IMR-90 (cell line): ENCODE data around the gene MOSPD3. TPM values are rescaled to one million over a fixed set of nuclear protein-coding genes. Genes with fewer than 3 reads are reported as not detected.

Experiments
- ATAC-seq: fragments of 200-7000 bp; cut with Tn5 transposase; 2 replicates; pipeline ENCODE4 v1.9.1; 2020; ENCODE audit warnings: low read depth, mild to moderate bottlenecking, moderate library complexity
- BruUV-seq: library from RNA; stranded (reverse); fragments of 400-500 nt; replicated peaks from 2 replicates; lab custom pipeline; 2021; lab: Mats Ljungman, UMichigan
- CTCF ChIA-PET: fragments of 300-600 bp; formaldehyde crosslinking; extraction: SDS; loops from one replicate; lab custom pipeline; 2021; ENCODE audit warnings: antibody characterized with exemption; lab: Yijun Ruan, JAX
- POLR2A ChIA-PET: fragments of 300-600 bp; sonication (Branson Sonifier 250); formaldehyde crosslinking; loops from one replicate; lab custom pipeline; 2022; ENCODE audit warnings: antibody characterized with exemption; ENCODE audit not compliant: unreplicated experiment; lab: Charles Lee
- DNase-seq: peaks from one replicate; pipeline ENCODE4 v3.0.0; 2013
- H2AFZ ChIP-seq: replicated peaks from 2 replicates; pipeline ENCODE3; 2013; ENCODE audit warnings: low read length, mild to moderate bottlenecking; ENCODE audit not compliant: poor library complexity
- H2AK5ac ChIP-seq: 2 replicates; pipeline ENCODE4 v1.6.1; 2013; ENCODE audit warnings: low read depth, low read length, inconsistent platforms
- H2AK9ac ChIP-seq: replicated peaks from 2 replicates; pipeline ENCODE3; 2013; ENCODE audit warnings: mild to moderate bottlenecking, low read depth, low read length, moderate library complexity; ENCODE audit not compliant: poor library complexity
- H2BK120ac ChIP-seq: 2 replicates; pipeline ENCODE4 v1.6.1; 2013; ENCODE audit warnings: low read depth, low read length, inconsistent platforms
- H2BK15ac ChIP-seq: 3 replicates; pipeline ENCODE4 v1.6.1; 2013; ENCODE audit warnings: low read depth, low read length, inconsistent platforms
- H2BK20ac ChIP-seq: 2 replicates; pipeline ENCODE4 v1.6.1; 2013; ENCODE audit warnings: low read depth, mild to moderate bottlenecking, inconsistent platforms, low read length, moderate library complexity
- H2BK5ac ChIP-seq: 2 replicates; pipeline ENCODE4 v1.6.1; 2013; ENCODE audit warnings: mild to moderate bottlenecking, low read depth, low read length, inconsistent platforms; ENCODE audit not compliant: poor library complexity, severe bottlenecking
- H3K14ac ChIP-seq: replicated peaks from 2 replicates; pipeline ENCODE4 v1.6.1; 2013; ENCODE audit warnings: low read depth, low read length, inconsistent platforms
- H3K18ac ChIP-seq: 2 replicates; pipeline ENCODE4 v1.6.1; 2013; ENCODE audit warnings: low read depth, low read length, control low read depth
- H3K23ac ChIP-seq: 2 replicates; pipeline ENCODE4 v1.6.1; 2013; ENCODE audit warnings: low read depth, low read length, inconsistent platforms
- H3K27ac ChIP-seq: 2 replicates; pipeline ENCODE4 v1.5.1; 2013; ENCODE audit warnings: mild to moderate bottlenecking, control low read depth, low read length; ENCODE audit not compliant: insufficient read depth
- H3K27me3 ChIP-seq: 2 replicates; pipeline ENCODE4 v1.6.1; 2013; ENCODE audit warnings: low read length; ENCODE audit not compliant: control insufficient read depth, insufficient read depth
- H3K36me3 ChIP-seq: 2 replicates; pipeline ENCODE4 v1.6.1; 2013; ENCODE audit warnings: low read length, mixed read lengths; ENCODE audit not compliant: control insufficient read depth, insufficient read depth
- H3K4ac ChIP-seq: 2 replicates; pipeline ENCODE4 v1.6.1; 2013; ENCODE audit warnings: low read depth, low read length, inconsistent platforms
- H3K4me1 ChIP-seq: 2 replicates; pipeline ENCODE4 v1.6.1; 2013; ENCODE audit warnings: low read length, mixed read lengths; ENCODE audit not compliant: control insufficient read depth, insufficient read depth
- H3K4me2 ChIP-seq: 2 replicates; pipeline ENCODE4 v1.6.1; 2013; ENCODE audit warnings: low read depth, mild to moderate bottlenecking, control low read depth, low read length, moderate library complexity
- H3K4me3 ChIP-seq: 2 replicates; pipeline ENCODE4 v1.5.1; 2013; ENCODE audit warnings: low read depth, mild to moderate bottlenecking, control low read depth, low read length, moderate library complexity; ENCODE audit not compliant: insufficient read depth
- H3K56ac ChIP-seq: 2 replicates; pipeline ENCODE4 v1.6.1; 2013; ENCODE audit warnings: low read length, inconsistent platforms; ENCODE audit not compliant: insufficient read depth; ENCODE audit errors: extremely low read depth
- H3K79me1 ChIP-seq, 2 experiments: 2 replicates each; pipeline ENCODE4 v1.6.1; 2013; ENCODE audit warnings: low read length in 2 of 2, inconsistent platforms in 1 of 2, low read depth in 1 of 2
- H3K9ac ChIP-seq: 2 replicates; pipeline ENCODE4 v1.6.1; 2013; ENCODE audit warnings: low read depth, low read length, control low read depth
- H3K9me1 ChIP-seq: 2 replicates; pipeline ENCODE4 v1.6.1; 2013; ENCODE audit warnings: low read length, inconsistent platforms; ENCODE audit not compliant: insufficient read depth
- H3K9me3 ChIP-seq: 2 replicates; pipeline ENCODE4 v1.6.1; 2013; ENCODE audit warnings: low read length; ENCODE audit not compliant: control insufficient read depth, insufficient read depth
- H4K20me1 ChIP-seq: 2 replicates; pipeline ENCODE4 v1.6.1; 2013; ENCODE audit warnings: low read length, inconsistent platforms; ENCODE audit not compliant: insufficient read depth
- H4K5ac ChIP-seq: 2 replicates; pipeline ENCODE4 v1.6.1; 2013; ENCODE audit warnings: mild to moderate bottlenecking, low read depth, low read length, control low read depth
- H4K8ac ChIP-seq, 2 experiments: 2 replicates each; pipeline ENCODE4 v1.6.1; 2013; ENCODE audit warnings: low read depth in 2 of 2, low read length in 2 of 2, control low read depth in 1 of 2, inconsistent platforms in 1 of 2
- H4K91ac ChIP-seq: 2 replicates; pipeline ENCODE4 v1.6.1; 2013; ENCODE audit warnings: low read depth, low read length, inconsistent platforms; ENCODE audit not compliant: insufficient read depth
- MAFK ChIP-seq: IDR thresholded peaks from 2 replicates; pipeline ENCODE4 v1.6.1; 2012; ENCODE audit warnings: low read depth, low read length, improper control_type of control experiment
- RCOR1 ChIP-seq: IDR thresholded peaks from 2 replicates; pipeline ENCODE4 v1.6.1; 2012; ENCODE audit warnings: mild to moderate bottlenecking, low read length, improper control_type of control experiment; ENCODE audit not compliant: insufficient replicate concordance
- WGBS, 2 experiments: methylation state at CpG; one replicate each; pipeline versions ENCODE4 v1.1.5 to v1.1.7; 2013; ENCODE audit warnings: missing lambda C conversion rate in 2 of 2; ENCODE audit not compliant: insufficient read length in 1 of 2; ENCODE audit errors: extremely low coverage in 2 of 2; 5-methylcytosine and 5-hydroxymethylcytosine counted together
- dilution Hi-C: fragments of 300-500 bp; cut with HindIII; formaldehyde crosslinking; loops from one replicate; pipeline ENCODE4 v1.14.3; 2018; ENCODE audit warnings: low sequenced_read_pairs; ENCODE audit not compliant: unreplicated experiment
- in situ Hi-C: fragments of 300-500 bp; cut with MboI; formaldehyde crosslinking; loops from 3 replicates; pipeline ENCODE4 v1.14.3; 2019; ENCODE audit warnings: low sequenced_read_pairs, inconsistent platforms, mixed read lengths
- intact Hi-C: fragments of 100-400 bp; cut with micrococcal nuclease; formaldehyde crosslinking; loops from 2 replicates; pipeline ENCODE4 v1.10.0; 2022
- polyA plus RNA-seq, 3 experiments: library from polyadenylated mRNA; depleted of rRNA; stranded (reverse); fragments of >200 nt; gene quantifications; 2 replicates each; pipeline ENCODE4 v1.2.3, GENCODE V29; 2012; ENCODE audit warnings: low replicate concordance in 1 of 3
- total RNA-seq: library from RNA; depleted of rRNA; stranded (reverse); fragments of >200 nt; gene quantifications from 2 replicates; pipeline ENCODE4 v1.2.3, GENCODE V29; 2012

Gene MOSPD3
- total and polyA plus RNA-seq, 2 of the 4 experiments (the other 2 are of a cell fraction) = 2.3 to 30.0 TPM

DNA sequence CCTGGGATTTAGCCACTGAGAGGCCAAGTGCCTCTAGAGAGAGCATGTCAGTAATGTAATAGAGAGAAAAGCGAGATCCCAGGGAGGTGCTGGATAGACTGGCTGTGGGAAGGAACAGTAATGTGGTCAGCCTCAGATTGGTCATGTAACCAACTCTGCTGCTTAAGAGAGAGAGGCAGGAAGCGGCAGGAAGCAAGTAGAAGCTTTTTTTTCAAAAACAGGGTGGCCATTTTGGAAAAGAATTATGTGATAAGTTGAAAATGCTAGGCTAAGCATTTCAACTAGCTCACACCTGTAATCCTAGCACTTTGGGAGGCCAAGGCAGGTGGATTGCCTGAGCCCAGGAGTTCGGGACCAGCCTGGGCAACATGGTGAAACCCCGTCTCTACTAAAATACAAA, 13.9 kb upstream of the MOSPD3 start:
- intact Hi-C loops = no loop called here
- no peak overlapping the region for H3K4me3 ChIP-seq
- dilution Hi-C loops = no loop called here
- ChIA-PET POLR2A (no interaction called here), CTCF (no interaction called here)
- H4K91ac ChIP-seq = no peak overlapping the region
- H3K23ac ChIP-seq = no peak overlapping the region
- no peak overlapping the region for H3K56ac ChIP-seq
- H3K9me1 ChIP-seq = 0 out of 2 replicates have a peak, but pooled peaks cover 6% of the 10 kb centered on the region
- TF ChIP-seq MAFK = peak; percentile 25; the same call in 1 of the 2 replicates
- TF ChIP-seq RCOR1 = no peak
- peaks cover 1% of the 10 kb centered on the region; the same call in 1 of the 2 replicates for H3K36me3 ChIP-seq
- no peak overlapping the region for H2AFZ ChIP-seq
- H4K5ac ChIP-seq = no peak overlapping the region
- H2AK5ac ChIP-seq = no peak overlapping the region
- H3K4me1 ChIP-seq = peaks cover 3% of the 10 kb centered on the region; the same call in 1 of the 2 replicates
- no peaks in the 10 kb centered on the region for H3K27me3 ChIP-seq
- DNase-seq (peak; percentile 12), ATAC-seq (no peak)
- no peak overlapping the region for H2AK9ac ChIP-seq
- H2BK20ac ChIP-seq = no peak overlapping the region
- H3K9me3 ChIP-seq = no peaks in the 10 kb centered on the region
- no peak overlapping the region for H2BK15ac ChIP-seq
- no peak overlapping the region for H3K4me2 ChIP-seq
- peaks cover 0 to 22% of the 10 kb centered on the region in 2 experiments; a peak in 2 of 4 replicates for H3K79me1 ChIP-seq
- H3K27ac ChIP-seq = no peak overlapping the region
- in situ Hi-C loops = loop anchor here (25.0 kb wide), 1 partner anchor 264 kb away; the partner anchor contains the start of genes SLC12A9 and TRIP6
- no peak overlapping the region for H2BK120ac ChIP-seq
- BruUV-seq = no TSS peak
- no peak overlapping the region for H3K4ac ChIP-seq
- H4K8ac ChIP-seq = no peak overlapping the region
- 80% methylated on average over 1 of the region's 4 CpGs; no CpG with 5 or more reads in 1 of the 2 experiments for WGBS, 2 experiments
- no peak overlapping the region for H2BK5ac ChIP-seq
- no peak overlapping the region for H3K18ac ChIP-seq
- no peaks in the 10 kb centered on the region for H4K20me1 ChIP-seq
- no peak overlapping the region for H3K14ac ChIP-seq
- H3K9ac ChIP-seq = no peak overlapping the region
